Thyroid gland (tissue), 4 donors: ENCODE data around the gene PPP1R13B.

Experiments
- CTCF ChIP-seq, 6 experiments: fragments of 200-600 bp in 3 of 6; fragments of 450-650 bp in 3 of 6; sonication (generic) in 3 of 6; IDR thresholded peaks; one replicate each; pipeline ENCODE4 v1.5.1; 2016 to 2019; ENCODE audit warnings: antibody characterized with exemption in 6 of 6, mild to moderate bottlenecking in 2 of 6, inconsistent platforms in 1 of 6, moderate library complexity in 1 of 6
- POLR2A ChIP-seq, 2 donors: fragments of 450-650 bp; IDR thresholded peaks; one replicate each; pipeline ENCODE4 v1.6.1; 2017; ENCODE audit warnings: antibody characterized with exemption in 2 of 2, mild to moderate bottlenecking in 2 of 2, moderate library complexity in 1 of 2

GRCh38 chr14:103806805-103807204 lies 40.6 kb downstream of the PPP1R13B start:
- TF ChIP-seq CTCF (IDR thresholded peaks at IDR 0.05) (no peak), POLR2A (IDR thresholded peaks at IDR 0.05) (no peak)
